Keratinocyte (primary cell): ENCODE results near the gene ZNF567.

Source experiments
- EZH2 ChIP-seq: IDR thresholded peaks from one replicate; pipeline ENCODE4 v1.6.1; 2012; ENCODE audit warnings: inconsistent platforms, mild to moderate bottlenecking, low read length, moderate library complexity
- TF ChIP-seq, protein P1 (sequence below), 3 experiments: IDR thresholded peaks in 1 of 3; conservative IDR thresholded peaks in 1 of 3; optimal IDR thresholded peaks in 1 of 3; 2 replicates in 2 of 3; 3 replicates in 1 of 3; pipeline versions ENCODE3 to v1.5.1; 2011; ENCODE audit warnings: low read length in 3 of 3, mild to moderate bottlenecking in 3 of 3, moderate library complexity in 2 of 3, control low read depth in 1 of 3, inconsistent platforms in 1 of 3; ENCODE audit not compliant: insufficient read depth in 2 of 3; ENCODE audit errors: extremely low read depth in 1 of 3

- TF ChIP-seq, protein P1, sequence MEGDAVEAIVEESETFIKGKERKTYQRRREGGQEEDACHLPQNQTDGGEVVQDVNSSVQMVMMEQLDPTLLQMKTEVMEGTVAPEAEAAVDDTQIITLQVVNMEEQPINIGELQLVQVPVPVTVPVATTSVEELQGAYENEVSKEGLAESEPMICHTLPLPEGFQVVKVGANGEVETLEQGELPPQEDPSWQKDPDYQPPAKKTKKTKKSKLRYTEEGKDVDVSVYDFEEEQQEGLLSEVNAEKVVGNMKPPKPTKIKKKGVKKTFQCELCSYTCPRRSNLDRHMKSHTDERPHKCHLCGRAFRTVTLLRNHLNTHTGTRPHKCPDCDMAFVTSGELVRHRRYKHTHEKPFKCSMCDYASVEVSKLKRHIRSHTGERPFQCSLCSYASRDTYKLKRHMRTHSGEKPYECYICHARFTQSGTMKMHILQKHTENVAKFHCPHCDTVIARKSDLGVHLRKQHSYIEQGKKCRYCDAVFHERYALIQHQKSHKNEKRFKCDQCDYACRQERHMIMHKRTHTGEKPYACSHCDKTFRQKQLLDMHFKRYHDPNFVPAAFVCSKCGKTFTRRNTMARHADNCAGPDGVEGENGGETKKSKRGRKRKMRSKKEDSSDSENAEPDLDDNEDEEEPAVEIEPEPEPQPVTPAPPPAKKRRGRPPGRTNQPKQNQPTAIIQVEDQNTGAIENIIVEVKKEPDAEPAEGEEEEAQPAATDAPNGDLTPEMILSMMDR (optimal IDR thresholded peaks at IDR 0.05 in 1 of 3, IDR thresholded peaks at IDR 0.05 in 1 of 3, conservative IDR thresholded peaks at IDR 0.05 in 1 of 3; ENCODE audit: extremely low read depth in 1 of 3, insufficient read depth in 2 of 3, low read length in 3 of 3): no peak
- TF ChIP-seq EZH2: no peak
Measured at GRCh38 chr19:36679455-36679854, 8.0 kb upstream of the ZNF567 start.
